ENCODE data around the gene PDS5A. TPM values are rescaled to one million over a fixed set of nuclear protein-coding genes. Genes with fewer than 3 reads are reported as not detected.
"Not testable (repeated sequence)": the region's sequence is repeated elsewhere in the genome, so short reads cannot be mapped to it uniquely, and the experiment has no call there.

PDS5A gene
- total RNA-seq, 1 donor, result 85.1 TPM

DNA sequence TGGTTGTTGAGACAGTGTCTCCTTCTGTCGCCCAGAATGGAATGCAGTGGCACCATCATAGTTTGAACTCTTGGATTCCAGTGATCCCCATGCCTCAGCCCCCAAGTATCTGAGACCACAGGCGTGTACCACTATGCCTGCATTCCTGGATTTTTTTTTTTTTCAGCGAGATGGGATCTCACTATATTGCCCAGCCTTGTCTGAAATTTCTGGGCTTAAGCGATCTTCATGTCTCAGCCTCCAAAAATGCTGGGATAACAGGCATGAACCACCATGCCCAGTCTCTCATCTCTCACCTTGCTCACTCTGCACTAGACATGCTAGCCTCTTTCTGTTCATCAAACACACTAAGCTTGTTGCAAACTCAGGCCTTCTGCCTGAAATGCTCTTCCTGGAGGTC is 175.7 kb downstream of the PDS5A start:
- H3K4me3 ChIP-seq (ENCODE audit: low read depth, low read length), result no peak overlapping the region
- no peak for DNase-seq (ENCODE audit: low read depth)
- TF ChIP-seq, protein P1, sequence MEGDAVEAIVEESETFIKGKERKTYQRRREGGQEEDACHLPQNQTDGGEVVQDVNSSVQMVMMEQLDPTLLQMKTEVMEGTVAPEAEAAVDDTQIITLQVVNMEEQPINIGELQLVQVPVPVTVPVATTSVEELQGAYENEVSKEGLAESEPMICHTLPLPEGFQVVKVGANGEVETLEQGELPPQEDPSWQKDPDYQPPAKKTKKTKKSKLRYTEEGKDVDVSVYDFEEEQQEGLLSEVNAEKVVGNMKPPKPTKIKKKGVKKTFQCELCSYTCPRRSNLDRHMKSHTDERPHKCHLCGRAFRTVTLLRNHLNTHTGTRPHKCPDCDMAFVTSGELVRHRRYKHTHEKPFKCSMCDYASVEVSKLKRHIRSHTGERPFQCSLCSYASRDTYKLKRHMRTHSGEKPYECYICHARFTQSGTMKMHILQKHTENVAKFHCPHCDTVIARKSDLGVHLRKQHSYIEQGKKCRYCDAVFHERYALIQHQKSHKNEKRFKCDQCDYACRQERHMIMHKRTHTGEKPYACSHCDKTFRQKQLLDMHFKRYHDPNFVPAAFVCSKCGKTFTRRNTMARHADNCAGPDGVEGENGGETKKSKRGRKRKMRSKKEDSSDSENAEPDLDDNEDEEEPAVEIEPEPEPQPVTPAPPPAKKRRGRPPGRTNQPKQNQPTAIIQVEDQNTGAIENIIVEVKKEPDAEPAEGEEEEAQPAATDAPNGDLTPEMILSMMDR (IDR thresholded peaks at IDR 0.05; ENCODE audit: insufficient read depth, low read depth, low read length), result no peak

DNA sequence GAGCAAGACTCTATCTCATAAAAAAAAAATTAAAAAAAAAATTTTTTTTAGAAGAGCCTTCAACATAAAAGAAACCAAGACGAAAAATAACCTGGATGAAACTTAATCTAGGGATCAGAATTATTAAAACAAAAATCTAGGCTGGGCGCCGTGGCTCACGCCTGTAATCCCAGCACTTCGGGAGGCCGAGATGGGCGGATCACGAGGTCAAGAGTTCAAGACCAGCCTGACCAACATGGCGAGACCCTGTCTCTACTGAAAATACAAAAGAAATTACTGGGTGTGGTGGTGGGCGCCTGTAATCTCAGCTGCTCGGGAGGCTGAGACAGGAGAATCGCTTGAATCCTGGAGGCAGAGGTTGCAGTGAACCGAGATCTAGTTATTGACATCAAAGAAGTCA is 184.7 kb downstream of the PDS5A start:
- not testable (repeated sequence) for DNase-seq (ENCODE audit: low read depth)

DNA sequence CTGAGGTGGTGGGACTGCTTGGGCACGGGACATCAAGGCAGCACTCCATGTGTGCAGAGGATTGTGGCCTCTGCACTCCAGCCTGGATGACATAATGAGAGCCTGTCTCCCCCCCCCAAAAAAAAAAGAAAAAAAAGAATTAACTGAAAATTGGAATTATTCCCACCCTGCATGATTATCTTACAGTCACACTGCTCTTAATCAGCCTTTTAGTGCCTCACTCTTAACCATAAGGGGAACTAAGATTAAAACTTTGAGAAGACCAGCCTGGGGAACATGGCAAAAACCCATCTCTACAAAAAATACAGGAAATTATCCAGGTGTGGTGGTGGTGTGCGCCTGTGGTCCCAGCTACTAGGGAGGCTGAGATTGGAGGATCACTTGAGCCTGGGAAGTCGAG is 185.2 kb downstream of the PDS5A start:
- H3K4me3 ChIP-seq (ENCODE audit: low read depth, low read length), result no peak overlapping the region
- TF ChIP-seq, protein P1 (IDR thresholded peaks at IDR 0.05; ENCODE audit: insufficient read depth, low read depth, low read length), result no peak
- DNase-seq (ENCODE audit: low read depth), result no peak

More for the DNA sequence above, 184.7 kb downstream of the PDS5A start:
- not testable (repeated sequence) for H3K4me3 ChIP-seq (ENCODE audit: low read depth, low read length)

DNA sequence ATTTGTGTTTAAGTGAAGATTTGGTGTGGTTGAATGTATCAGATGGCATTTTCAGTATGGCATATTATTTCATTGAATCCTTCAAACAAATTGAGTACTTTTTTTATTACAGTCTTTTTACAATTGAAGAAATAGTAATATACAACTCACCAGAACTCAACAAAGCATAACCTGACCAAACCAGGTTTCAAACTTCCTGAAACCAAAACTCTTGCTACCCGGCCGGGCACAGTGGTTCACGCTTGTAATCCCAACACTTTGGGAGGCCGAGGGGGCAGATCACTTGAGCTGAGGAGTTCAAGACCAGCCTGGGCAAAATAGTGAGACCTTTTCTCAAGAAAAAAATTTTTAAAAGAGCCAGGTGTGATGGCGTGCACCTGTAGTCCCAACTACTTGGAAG is 185.6 kb downstream of the PDS5A start:
- no peak for DNase-seq (ENCODE audit: low read depth)
- TF ChIP-seq, protein P1 (IDR thresholded peaks at IDR 0.05; ENCODE audit: insufficient read depth, low read depth, low read length), result no peak
- no peak overlapping the region for H3K4me3 ChIP-seq (ENCODE audit: low read depth, low read length)

DNA sequence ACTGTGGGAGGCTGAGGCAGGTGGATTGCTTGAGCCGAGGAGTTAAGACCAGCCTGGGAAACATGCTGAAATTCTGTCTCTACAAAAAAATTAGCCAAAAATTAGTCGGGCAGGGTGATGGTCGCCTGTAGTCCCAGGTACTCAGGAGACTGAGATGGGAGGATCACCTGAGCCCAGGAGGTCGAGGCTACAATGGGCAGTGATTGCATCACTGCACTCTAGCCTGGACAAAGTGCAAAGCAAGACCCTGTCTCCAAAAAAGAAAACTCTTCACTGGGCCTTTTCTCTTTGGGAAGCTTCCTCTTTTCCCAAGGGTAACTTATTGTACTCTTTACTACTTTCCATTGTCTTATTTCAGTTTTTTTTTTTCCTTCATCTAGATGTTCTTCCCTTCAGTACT is 190.9 kb downstream of the PDS5A start:
- DNase-seq (ENCODE audit: low read depth), result no peak
- TF ChIP-seq, protein P1 (IDR thresholded peaks at IDR 0.05; ENCODE audit: insufficient read depth, low read depth, low read length), result no peak
- H3K4me3 ChIP-seq (ENCODE audit: low read depth, low read length), result no peak overlapping the region

GRCh38 chr4:39785083-39785482 is 192.6 kb downstream of the PDS5A start:
- no peak for DNase-seq (ENCODE audit: low read depth)

GRCh38 chr4:39781988-39782387 is 195.7 kb downstream of the PDS5A start:
- DNase-seq (ENCODE audit: low read depth); H3K4me3 ChIP-seq (ENCODE audit: low read depth, low read length): not testable (repeated sequence)

More at GRCh38 chr4:39785083-39785482, 192.6 kb downstream of the PDS5A start:
- TF ChIP-seq, protein P1 (IDR thresholded peaks at IDR 0.05; ENCODE audit: insufficient read depth, low read depth, low read length), result no peak
- no peak overlapping the region for H3K4me3 ChIP-seq (ENCODE audit: low read depth, low read length)

Small RNA genes within 50 kb of the gene (small RNA-seq; reads per million reads assigned to genes)
- gene RNA5SP159, result not detected

Other genes starting within 250 kb of the PDS5A start
- gene N4BP2, start 78.9 kb upstream of the PDS5A start, total RNA-seq, result 8.2 and 8.7 TPM in 2 replicates
- gene RHOH, start 219.1 kb upstream of the PDS5A start, total RNA-seq, result under 0.01 TPM in 1 of 2 replicates, not detected in the other